ENCODE data around the gene YWHAB. TPM values are rescaled to one million over a fixed set of nuclear protein-coding genes. Genes with fewer than 3 reads are reported as not detected.

The YWHAB gene
- total and polyA plus RNA-seq, 7 experiments from 2014 or later = 135 to 552 (median 211) TPM

GRCh38 chr20:44948513-44948912 is 63.0 kb downstream of the YWHAB start:
- H3K4me3 Mint-ChIP-seq = no peak overlapping the region
- H3K9me3 Mint-ChIP-seq = no peaks in the 10 kb centered on the region
- H3K27ac Mint-ChIP-seq = peak overlapping the region in 3 of 9 donors; percentile 14 to 63 (median 33)
- DNase-seq (no peak), ATAC-seq (no peak)
- Histone ChIP-seq H3K27me3 (ENCODE audit: control insufficient read depth in 2 of 2, insufficient read depth in 2 of 2, low read length in 2 of 2) (no peaks in the 10 kb centered on the region), H3K9me3 (ENCODE audit: control insufficient read depth in 2 of 3, low read length in 3 of 3) (no peaks in the 10 kb centered on the region), H3K36me3 (ENCODE audit: control insufficient read depth in 2 of 3, insufficient read depth in 3 of 3, low read length in 3 of 3) (peaks cover 7 to 89% (median 8%) of the 10 kb centered on the region in 3 experiments), H3K4me3 (ENCODE audit: low read length) (no peak overlapping the region), H3K4me1 (ENCODE audit: control insufficient read depth in 2 of 2, insufficient read depth in 2 of 2, low read length in 2 of 2) (no peaks in the 10 kb centered on the region), H3K27ac (ENCODE audit: low read depth, low read length) (no peak overlapping the region)
- POLR2A ChIA-PET = interaction anchor here (0.9 kb wide), 1 partner anchor 31 kb away, joined by 5 read pairs; no protein-coding TSS in a partner anchor
- H3K4me1 Mint-ChIP-seq = peaks cover 11 to 24% (median 13%) of the 10 kb centered on the region in 7 donors
- intact Hi-C loops (cut with micrococcal nuclease) = no loop called here
- peaks cover 16 to 67% (median 23%) of the 10 kb centered on the region in 5 donors for H3K36me3 Mint-ChIP-seq
- H3K27me3 Mint-ChIP-seq = no peaks in the 10 kb centered on the region
- CTCF ChIA-PET = interaction anchor here (0.6 kb wide), 1 partner anchor 82 kb away, joined by 7 read pairs; no protein-coding TSS in a partner anchor

GRCh38 chr20:44950368-44950767 is 64.9 kb downstream of the YWHAB start:
- no peaks in the 10 kb centered on the region for H3K4me1 ChIP-seq (ENCODE audit: control insufficient read depth in 2 of 2, insufficient read depth in 2 of 2, low read length in 2 of 2)
- no peaks in the 10 kb centered on the region for H3K9me3 Mint-ChIP-seq
- H3K27ac ChIP-seq (ENCODE audit: low read depth, low read length) = no peak overlapping the region
- H3K4me3 ChIP-seq (ENCODE audit: low read length) = no peak overlapping the region
- peak overlapping the region in 4 of 9 donors; percentile 19 to 52 (median 28) for H3K27ac Mint-ChIP-seq
- H3K36me3 ChIP-seq (ENCODE audit: control insufficient read depth in 2 of 3, insufficient read depth in 3 of 3, low read length in 3 of 3) = peaks cover 7 to 90% (median 24%) of the 10 kb centered on the region in 3 experiments
- peaks cover 16 to 39% (median 20%) of the 10 kb centered on the region in 7 donors for H3K4me1 Mint-ChIP-seq
- H3K36me3 Mint-ChIP-seq = peaks cover 24 to 69% (median 25%) of the 10 kb centered on the region in 5 donors
- ChIA-PET POLR2A (interaction anchor here (0.6 kb wide), 3 partner anchors 13 to 120 kb away, joined by 3 to 7 read pairs (median 3); no protein-coding TSS in a partner anchor), CTCF (interaction anchor here (0.8 to 3.0 kb wide), 2 partner anchors 8 to 13 kb away, joined by 3 to 8 read pairs; no protein-coding TSS in a partner anchor)
- no peaks in the 10 kb centered on the region for H3K27me3 ChIP-seq (ENCODE audit: control insufficient read depth in 2 of 2, insufficient read depth in 2 of 2, low read length in 2 of 2)
- peak overlapping the region in 1 of 10 donors; percentile 7 for H3K4me3 Mint-ChIP-seq
- DNase-seq (no peak), ATAC-seq (no peak)
- H3K9me3 ChIP-seq (ENCODE audit: control insufficient read depth in 2 of 3, low read length in 3 of 3) = no peaks in the 10 kb centered on the region
- H3K27me3 Mint-ChIP-seq = no peaks in the 10 kb centered on the region
- intact Hi-C loops (cut with micrococcal nuclease) = no loop called here

GRCh38 chr20:44952731-44953130 is 67.2 kb downstream of the YWHAB start:
- no peak overlapping the region for H3K27ac ChIP-seq (ENCODE audit: low read depth, low read length)
- POLR2A ChIA-PET = interaction anchor here (1.6 kb wide), 1 partner anchor 10 kb away, joined by 5 read pairs; no protein-coding TSS in a partner anchor
- peaks cover 7 to 83% (median 24%) of the 10 kb centered on the region in 3 experiments for H3K36me3 ChIP-seq (ENCODE audit: control insufficient read depth in 2 of 3, insufficient read depth in 3 of 3, low read length in 3 of 3)
- H3K9me3 ChIP-seq (ENCODE audit: control insufficient read depth in 2 of 3, low read length in 3 of 3) = no peaks in the 10 kb centered on the region
- intact Hi-C loops (cut with micrococcal nuclease) = no loop called here
- H3K4me3 ChIP-seq (ENCODE audit: low read length) = no peak overlapping the region
- H3K4me1 Mint-ChIP-seq = peaks cover 19 to 41% (median 31%) of the 10 kb centered on the region in 7 donors
- ATAC-seq (no peak), DNase-seq (no peak)
- H3K36me3 Mint-ChIP-seq = peaks cover 21 to 69% (median 29%) of the 10 kb centered on the region in 5 donors
- H3K9me3 Mint-ChIP-seq = no peaks in the 10 kb centered on the region
- H3K4me3 Mint-ChIP-seq = no peak overlapping the region
- no peaks in the 10 kb centered on the region for H3K27me3 ChIP-seq (ENCODE audit: control insufficient read depth in 2 of 2, insufficient read depth in 2 of 2, low read length in 2 of 2)
- CTCF ChIA-PET = interaction anchor here (0.5 to 3.0 kb wide), 6 partner anchors 10 to 182 kb away, joined by 3 to 8 read pairs (median 4); no protein-coding TSS in a partner anchor
- H3K4me1 ChIP-seq (ENCODE audit: control insufficient read depth in 2 of 2, insufficient read depth in 2 of 2, low read length in 2 of 2) = no peaks in the 10 kb centered on the region
- no peaks in the 10 kb centered on the region for H3K27me3 Mint-ChIP-seq
- H3K27ac Mint-ChIP-seq = peak overlapping the region; percentile 3 to 84 (median 47)

GRCh38 chr20:44954211-44954610 is 68.7 kb downstream of the YWHAB start:
- Histone ChIP-seq H3K36me3 (ENCODE audit: control insufficient read depth in 2 of 3, insufficient read depth in 3 of 3, low read length in 3 of 3) (peaks cover 7 to 69% (median 16%) of the 10 kb centered on the region in 3 experiments), H3K27me3 (ENCODE audit: control insufficient read depth in 2 of 2, insufficient read depth in 2 of 2, low read length in 2 of 2) (no peaks in the 10 kb centered on the region), H3K9me3 (ENCODE audit: control insufficient read depth in 2 of 3, low read length in 3 of 3) (no peaks in the 10 kb centered on the region), H3K4me3 (ENCODE audit: low read length) (no peak overlapping the region), H3K4me1 (ENCODE audit: control insufficient read depth in 2 of 2, insufficient read depth in 2 of 2, low read length in 2 of 2) (peaks cover 11 to 12% of the 10 kb centered on the region in 2 donors), H3K27ac (ENCODE audit: low read depth, low read length) (no peak overlapping the region)
- ChIA-PET POLR2A (interaction anchor here (1.4 to 1.6 kb wide), 2 partner anchors 11 to 13 kb away, joined by 3 to 5 read pairs; no protein-coding TSS in a partner anchor), CTCF (no interaction called here)
- peaks cover 25 to 56% (median 43%) of the 10 kb centered on the region in 7 donors for H3K4me1 Mint-ChIP-seq
- ATAC-seq = no peak
- no peaks in the 10 kb centered on the region for H3K27me3 Mint-ChIP-seq
- H3K4me3 Mint-ChIP-seq = no peak overlapping the region
- H3K27ac Mint-ChIP-seq = peak overlapping the region in 3 of 9 donors; percentile 7 to 54 (median 46)
- peaks cover 21 to 67% (median 30%) of the 10 kb centered on the region in 5 donors for H3K36me3 Mint-ChIP-seq
- DNase-seq = no peak
- intact Hi-C loops (cut with micrococcal nuclease) = no loop called here
- no peaks in the 10 kb centered on the region for H3K9me3 Mint-ChIP-seq

GRCh38 chr20:44955270-44955669 is 69.8 kb downstream of the YWHAB start:
- intact Hi-C loops (cut with micrococcal nuclease) = loop anchor here in 1 of 2 donors (5.0 kb wide), 1 partner anchor 37 kb away; no protein-coding TSS in a partner anchor
- Histone ChIP-seq H3K27ac (ENCODE audit: low read depth, low read length) (no peak overlapping the region), H3K4me1 (ENCODE audit: control insufficient read depth in 2 of 2, insufficient read depth in 2 of 2, low read length in 2 of 2) (peaks cover 15% of the 10 kb centered on the region in 2 donors), H3K4me3 (ENCODE audit: low read length) (no peak overlapping the region), H3K27me3 (ENCODE audit: control insufficient read depth in 2 of 2, insufficient read depth in 2 of 2, low read length in 2 of 2) (no peaks in the 10 kb centered on the region), H3K36me3 (ENCODE audit: control insufficient read depth in 2 of 3, insufficient read depth in 3 of 3, low read length in 3 of 3) (peaks cover 7 to 61% (median 16%) of the 10 kb centered on the region in 3 experiments), H3K9me3 (ENCODE audit: control insufficient read depth in 2 of 3, low read length in 3 of 3) (no peaks in the 10 kb centered on the region)
- CTCF ChIA-PET = no interaction called here
- Mint-ChIP-seq H3K4me3 (no peak overlapping the region), H3K27me3 (no peaks in the 10 kb centered on the region), H3K9me3 (no peaks in the 10 kb centered on the region), H3K4me1 (peaks cover 30 to 59% (median 50%) of the 10 kb centered on the region in 7 donors), H3K36me3 (peaks cover 16 to 60% (median 30%) of the 10 kb centered on the region in 5 donors), H3K27ac (no peak overlapping the region)
- POLR2A ChIA-PET = no interaction called here
- ATAC-seq = no peak
- DNase-seq = no peak

- Mint-ChIP-seq H3K36me3 (peaks cover 14 to 51% (median 29%) of the 10 kb centered on the region in 5 donors), H3K4me1 (peaks cover 37 to 71% (median 61%) of the 10 kb centered on the region in 7 donors), H3K9me3 (no peaks in the 10 kb centered on the region), H3K27ac (peak overlapping the region in 4 of 9 donors; percentile 6 to 73 (median 40)), H3K27me3 (no peaks in the 10 kb centered on the region), H3K4me3 (no peak overlapping the region)
- intact Hi-C loops (cut with micrococcal nuclease) = loop anchor here in 1 of 2 donors (5.0 kb wide), 1 partner anchor 36 kb away; no protein-coding TSS in a partner anchor
- Histone ChIP-seq H3K27ac (ENCODE audit: low read depth, low read length) (no peak overlapping the region), H3K27me3 (ENCODE audit: control insufficient read depth in 2 of 2, insufficient read depth in 2 of 2, low read length in 2 of 2) (no peaks in the 10 kb centered on the region), H3K4me1 (ENCODE audit: control insufficient read depth in 2 of 2, insufficient read depth in 2 of 2, low read length in 2 of 2) (peaks cover 21 to 24% of the 10 kb centered on the region in 2 donors), H3K9me3 (ENCODE audit: control insufficient read depth in 2 of 3, low read length in 3 of 3) (no peaks in the 10 kb centered on the region), H3K4me3 (ENCODE audit: low read length) (no peak overlapping the region), H3K36me3 (ENCODE audit: control insufficient read depth in 2 of 3, insufficient read depth in 3 of 3, low read length in 3 of 3) (peaks cover under 1 to 50% (median 16%) of the 10 kb centered on the region in 3 experiments)
- DNase-seq (no peak), ATAC-seq (no peak)
- ChIA-PET CTCF (interaction anchor here (0.7 kb wide), 1 partner anchor 142 kb away, joined by 3 read pairs; no protein-coding TSS in a partner anchor), POLR2A (interaction anchor here (1.9 kb wide), 1 partner anchor 10 kb away, joined by 6 read pairs; no protein-coding TSS in a partner anchor)
These were observed 70.9 kb downstream of the YWHAB start for GRCh38 chr20:44956410-44956809.

All from naive thymus-derived CD4-positive, alpha-beta T cell (primary cell).